Measurements from ENCODE around the gene CDC25A.

GRCh38 chr3:48215466-48215865, 27.2 kb upstream of the CDC25A start:
- TF ChIP-seq CTCF (IDR thresholded peaks at IDR 0.05) (no peak), POLR2AphosphoS5 (IDR thresholded peaks at IDR 0.05; ENCODE audit: low read depth, low read length) (no peak), SIN3A (IDR thresholded peaks at IDR 0.05; ENCODE audit: borderline replicate concordance, insufficient read depth, low read depth, low read length) (no peak), TCF7L2 (IDR thresholded peaks at IDR 0.05; ENCODE audit: low read depth, low read length) (no peak)
- TF ChIP-seq, protein P1, sequence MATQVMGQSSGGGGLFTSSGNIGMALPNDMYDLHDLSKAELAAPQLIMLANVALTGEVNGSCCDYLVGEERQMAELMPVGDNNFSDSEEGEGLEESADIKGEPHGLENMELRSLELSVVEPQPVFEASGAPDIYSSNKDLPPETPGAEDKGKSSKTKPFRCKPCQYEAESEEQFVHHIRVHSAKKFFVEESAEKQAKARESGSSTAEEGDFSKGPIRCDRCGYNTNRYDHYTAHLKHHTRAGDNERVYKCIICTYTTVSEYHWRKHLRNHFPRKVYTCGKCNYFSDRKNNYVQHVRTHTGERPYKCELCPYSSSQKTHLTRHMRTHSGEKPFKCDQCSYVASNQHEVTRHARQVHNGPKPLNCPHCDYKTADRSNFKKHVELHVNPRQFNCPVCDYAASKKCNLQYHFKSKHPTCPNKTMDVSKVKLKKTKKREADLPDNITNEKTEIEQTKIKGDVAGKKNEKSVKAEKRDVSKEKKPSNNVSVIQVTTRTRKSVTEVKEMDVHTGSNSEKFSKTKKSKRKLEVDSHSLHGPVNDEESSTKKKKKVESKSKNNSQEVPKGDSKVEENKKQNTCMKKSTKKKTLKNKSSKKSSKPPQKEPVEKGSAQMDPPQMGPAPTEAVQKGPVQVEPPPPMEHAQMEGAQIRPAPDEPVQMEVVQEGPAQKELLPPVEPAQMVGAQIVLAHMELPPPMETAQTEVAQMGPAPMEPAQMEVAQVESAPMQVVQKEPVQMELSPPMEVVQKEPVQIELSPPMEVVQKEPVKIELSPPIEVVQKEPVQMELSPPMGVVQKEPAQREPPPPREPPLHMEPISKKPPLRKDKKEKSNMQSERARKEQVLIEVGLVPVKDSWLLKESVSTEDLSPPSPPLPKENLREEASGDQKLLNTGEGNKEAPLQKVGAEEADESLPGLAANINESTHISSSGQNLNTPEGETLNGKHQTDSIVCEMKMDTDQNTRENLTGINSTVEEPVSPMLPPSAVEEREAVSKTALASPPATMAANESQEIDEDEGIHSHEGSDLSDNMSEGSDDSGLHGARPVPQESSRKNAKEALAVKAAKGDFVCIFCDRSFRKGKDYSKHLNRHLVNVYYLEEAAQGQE (IDR thresholded peaks at IDR 0.05; ENCODE audit: insufficient read depth in 1 of 2, low read depth in 2 of 2, low read length in 1 of 2), result no peak

All from Panc1 (cell line).